Bladder microvascular endothelial cell (primary cell): ENCODE results near the gene GLTP. TPM values are rescaled to one million over a fixed set of nuclear protein-coding genes. Genes with fewer than 3 reads are reported as not detected.

Experiments
- total RNA-seq: library from RNA; depleted of rRNA; stranded (reverse); fragments of >200 nt; gene quantifications from 2 replicates; pipeline ENCODE4 v1.2.3, GENCODE V29; 2014

Gene GLTP
- total RNA-seq: 40.6 and 45.8 TPM in 2 replicates

GRCh38 chr12:109880043-109880931, at the start of gene GLTP:
TSS of gene GLTP (minus strand) at chr12:109880541. CDS start at chr12:109880374, 167 bp downstream.

GRCh38 chr12:109899783-109900751, 19.7 kb upstream of the GLTP start, which contains the start of gene TCHP:
TSS of gene TCHP (plus strand) at chr12:109900274. CDS start at chr12:109903027, 2,753 bp downstream.

GRCh38 chr12:109833307-109834189, 46.8 kb downstream of the GLTP start, which contains the start of gene TRPV4:
TSS of gene TRPV4 (minus strand) at chr12:109833398. CDS start at chr12:109814796, 18,602 bp downstream.

Other genes with a start within 250 kb of the GLTP start
- under 0.01 and 0.25 TPM in 2 replicates for gene FAM222A, start 166.7 kb downstream of the GLTP start, total RNA-seq
- 0.49 and 1.9 TPM in 2 replicates for gene TRPV4, start 47.1 kb downstream of the GLTP start, total RNA-seq
- 7.1 and 13.3 TPM in 2 replicates for gene TCHP, start 19.7 kb upstream of the GLTP start, total RNA-seq
- gene GIT2, start 115.8 kb upstream of the GLTP start, total RNA-seq: 36.1 and 76.2 TPM in 2 replicates
- gene ANKRD13A, start 118.9 kb upstream of the GLTP start, total RNA-seq: 41.3 and 47.5 TPM in 2 replicates
- 9.4 and 20.3 TPM in 2 replicates for gene C12orf76, start 168.0 kb upstream of the GLTP start, total RNA-seq
- gene IFT81, start 243.8 kb upstream of the GLTP start, total RNA-seq: 3.7 and 12.3 TPM in 2 replicates